A549 treated with AZD2906 at 1 μM for 4 hours (cell line): ENCODE results near the gene SMARCE1. TPM values are rescaled to one million over a fixed set of nuclear protein-coding genes. Genes with fewer than 3 reads are reported as not detected.

Source experiments
- total RNA-seq: library from RNA; stranded (reverse); fragments of 200-300 nt; extraction: Qiagen RNA extraction; gene quantifications from 5 replicates; pipeline ENCODE4 v1.2.3, GENCODE V29; 2022

SMARCE1 gene
- 105 to 110 TPM (median 106 TPM) in 5 replicates for total RNA-seq

DNA sequence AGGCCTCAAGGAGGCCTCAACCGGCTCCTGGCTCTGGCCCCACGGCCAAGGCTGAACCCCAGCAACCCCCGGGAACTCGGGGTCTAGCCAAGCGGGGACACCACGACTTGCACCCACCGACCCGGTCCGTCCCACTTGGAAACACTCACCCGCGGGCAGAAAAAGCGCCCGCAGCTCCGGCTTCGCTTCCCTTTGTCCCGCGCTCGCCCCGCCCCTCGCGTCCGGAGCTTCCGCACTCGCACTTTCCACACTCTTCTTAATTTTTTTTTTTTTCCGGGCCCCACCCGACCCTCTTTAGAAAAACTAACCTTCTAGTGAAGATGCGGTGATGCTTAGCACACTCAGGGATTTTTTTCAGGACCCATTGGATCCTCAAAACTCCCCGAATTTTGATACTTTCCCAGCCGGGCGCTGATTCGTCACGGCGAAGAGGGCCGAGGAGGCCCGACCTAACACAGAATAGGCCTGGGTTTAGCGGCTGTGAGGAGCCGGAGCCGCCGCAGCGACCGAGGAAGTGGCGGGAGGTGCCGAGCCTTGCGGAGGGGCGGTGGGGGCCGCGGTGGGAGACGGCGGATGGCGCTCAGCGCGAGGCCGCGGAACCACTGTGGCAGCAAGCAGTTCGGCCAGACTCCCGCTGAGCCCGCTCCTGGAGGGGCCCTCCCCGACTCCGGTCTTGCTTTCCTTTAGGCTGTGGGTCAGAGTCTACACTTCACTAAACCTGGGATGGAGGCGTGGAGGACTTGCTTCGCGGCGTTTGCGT lies at the start of gene SMARCE1:
Gene SMARCE1 (minus strand): TSS at position 195 of the 760 bp plus-strand sequence. CDS start 2,016 bp downstream, outside the sequence.

GRCh38 chr17:40664582-40665333 lies 17.1 kb upstream of the SMARCE1 start, which contains the start of gene KRT222:
TSS of gene KRT222 (minus strand) at chr17:40665177. CDS start at chr17:40665099, 78 bp downstream.

Other genes starting within 250 kb of the SMARCE1 start
- 189 to 242 TPM (median 198 TPM) in 5 replicates for gene TOP2A, start 229.9 kb downstream of the SMARCE1 start, total RNA-seq
- 2,275 to 2,891 TPM (median 2,807 TPM) in 5 replicates for gene IGFBP4, start 204.4 kb downstream of the SMARCE1 start, total RNA-seq
- gene TNS4, start 146.2 kb downstream of the SMARCE1 start, total RNA-seq: 188 to 253 TPM (median 228 TPM) in 5 replicates
- 0.50 to 1.1 TPM (median 0.95 TPM) in 5 replicates for gene CCR7, start 82.3 kb downstream of the SMARCE1 start, total RNA-seq
- gene KRT222, start 17.4 kb upstream of the SMARCE1 start, total RNA-seq: 0.30 to 0.57 TPM (median 0.40 TPM) in 5 replicates
- gene KRT24, start 55.9 kb upstream of the SMARCE1 start, total RNA-seq: not detected in 5 replicates
- not detected in 5 replicates for gene KRT25, start 107.5 kb upstream of the SMARCE1 start, total RNA-seq
- not detected in 5 replicates for gene KRT26, start 124.4 kb upstream of the SMARCE1 start, total RNA-seq
- gene KRT27, start 134.7 kb upstream of the SMARCE1 start, total RNA-seq: not detected in 5 replicates
- not detected in 5 replicates for gene KRT28, start 152.1 kb upstream of the SMARCE1 start, total RNA-seq
- 65.4 to 117 TPM (median 102 TPM) in 5 replicates for gene KRT10, start 174.8 kb upstream of the SMARCE1 start, total RNA-seq
- gene KRT12, start 219.4 kb upstream of the SMARCE1 start, total RNA-seq: not detected in 5 replicates
- gene KRT20, start 237.4 kb upstream of the SMARCE1 start, total RNA-seq: 0.11 to 0.30 TPM (median 0.23 TPM) in 5 replicates